ENCODE measurements around the gene OGG1. TPM values are rescaled to one million over a fixed set of nuclear protein-coding genes. Genes with fewer than 3 reads are reported as not detected.

The OGG1 gene
- total and polyA plus RNA-seq, 4 donors = 15.7 to 32.6 (median 25.9) TPM

- intact Hi-C loops (cut with DNase I) = no loop called here
- Histone ChIP-seq H3K27me3 (ENCODE audit: control insufficient read depth in 1 of 2, insufficient read depth in 2 of 2, low read length in 1 of 2) (no peaks in the 10 kb centered on the region), H3K9me3 (ENCODE audit: control insufficient read depth, low read length) (no peaks in the 10 kb centered on the region), H3K4me1 (ENCODE audit: control insufficient read depth in 1 of 2, insufficient read depth in 2 of 2, low read length in 2 of 2) (no peaks in the 10 kb centered on the region), H3K27ac (ENCODE audit: low read depth in 1 of 2, low read length in 2 of 2) (no peak overlapping the region), H3K36me3 (ENCODE audit: control insufficient read depth in 1 of 2, insufficient read depth in 2 of 2, low read length in 1 of 2) (peaks cover 0 to 6% of the 10 kb centered on the region in 2 donors), H3K4me3 (ENCODE audit: low read length in 2 of 2) (no peak overlapping the region)
- no peak for ATAC-seq (ENCODE audit: low FRiP score)
- 74 to 79% methylated on average over 3 of the region's 3 CpGs for WGBS, 2 donors
- DNase-seq = no peak
These were observed 32.3 kb downstream of the OGG1 start for GRCh38 chr3:9781978-9782603.

- Histone ChIP-seq H3K27me3 (ENCODE audit: control insufficient read depth in 1 of 2, insufficient read depth in 2 of 2, low read length in 1 of 2) (no peaks in the 10 kb centered on the region), H3K4me1 (ENCODE audit: control insufficient read depth in 1 of 2, insufficient read depth in 2 of 2, low read length in 2 of 2) (no peaks in the 10 kb centered on the region), H3K27ac (ENCODE audit: low read depth in 1 of 2, low read length in 2 of 2) (no peak overlapping the region), H3K4me3 (ENCODE audit: low read length in 2 of 2) (no peak overlapping the region), H3K36me3 (ENCODE audit: control insufficient read depth in 1 of 2, insufficient read depth in 2 of 2, low read length in 1 of 2) (peaks cover 0 to 6% of the 10 kb centered on the region in 2 donors), H3K9me3 (ENCODE audit: control insufficient read depth, low read length) (no peaks in the 10 kb centered on the region)
- ATAC-seq (ENCODE audit: low FRiP score) (no peak), DNase-seq (no peak)
- intact Hi-C loops (cut with DNase I) = no loop called here
- WGBS, 2 donors = 28 to 39% methylated on average over 3 of the region's 3 CpGs
These were observed 33.0 kb downstream of the OGG1 start for GRCh38 chr3:9782770-9783169.

- Histone ChIP-seq H3K27ac (ENCODE audit: low read depth in 1 of 2, low read length in 2 of 2) (no peak overlapping the region), H3K36me3 (ENCODE audit: control insufficient read depth in 1 of 2, insufficient read depth in 2 of 2, low read length in 1 of 2) (peaks cover 0 to 6% of the 10 kb centered on the region in 2 donors), H3K9me3 (ENCODE audit: control insufficient read depth, low read length) (no peaks in the 10 kb centered on the region), H3K27me3 (ENCODE audit: control insufficient read depth in 1 of 2, insufficient read depth in 2 of 2, low read length in 1 of 2) (no peaks in the 10 kb centered on the region), H3K4me3 (ENCODE audit: low read length in 2 of 2) (no peak overlapping the region), H3K4me1 (ENCODE audit: control insufficient read depth in 1 of 2, insufficient read depth in 2 of 2, low read length in 2 of 2) (no peaks in the 10 kb centered on the region)
- ATAC-seq (ENCODE audit: low FRiP score) (no peak), DNase-seq (peak in 1 of 2 donors; percentile 57)
- WGBS, 2 donors = 91% methylated on average over 14 of the region's 14 CpGs
- intact Hi-C loops (cut with DNase I) = no loop called here
These were observed 34.2 kb downstream of the OGG1 start for GRCh38 chr3:9783954-9784353.

GRCh38 chr3:9784965-9785364 lies 35.2 kb downstream of the OGG1 start:
- WGBS, 2 donors = 84 to 91% methylated on average over 4 of the region's 4 CpGs

GRCh38 chr3:9785602-9786001 lies 35.9 kb downstream of the OGG1 start:
- no peaks in the 10 kb centered on the region for H3K4me1 ChIP-seq (ENCODE audit: control insufficient read depth in 1 of 2, insufficient read depth in 2 of 2, low read length in 2 of 2)
- H3K36me3 ChIP-seq (ENCODE audit: control insufficient read depth in 1 of 2, insufficient read depth in 2 of 2, low read length in 1 of 2) = peaks cover 0 to 6% of the 10 kb centered on the region in 2 donors
- no peaks in the 10 kb centered on the region for H3K27me3 ChIP-seq (ENCODE audit: control insufficient read depth in 1 of 2, insufficient read depth in 2 of 2, low read length in 1 of 2)
- no peaks in the 10 kb centered on the region for H3K9me3 ChIP-seq (ENCODE audit: control insufficient read depth, low read length)
- intact Hi-C loops (cut with DNase I) = no loop called here
- H3K4me3 ChIP-seq (ENCODE audit: low read length in 2 of 2) = no peak overlapping the region
- ATAC-seq (ENCODE audit: low FRiP score) (peak; percentile 37), DNase-seq (peak in 1 of 2 donors; percentile 27)
- no peak overlapping the region for H3K27ac ChIP-seq (ENCODE audit: low read depth in 1 of 2, low read length in 2 of 2)
- WGBS, 2 donors = 48 to 51% methylated on average over 7 of the region's 7 CpGs

More at GRCh38 chr3:9784965-9785364, 35.2 kb downstream of the OGG1 start:
- H3K4me3 ChIP-seq (ENCODE audit: low read length in 2 of 2) = no peak overlapping the region
- H3K27me3 ChIP-seq (ENCODE audit: control insufficient read depth in 1 of 2, insufficient read depth in 2 of 2, low read length in 1 of 2) = no peaks in the 10 kb centered on the region
- no peaks in the 10 kb centered on the region for H3K4me1 ChIP-seq (ENCODE audit: control insufficient read depth in 1 of 2, insufficient read depth in 2 of 2, low read length in 2 of 2)
- intact Hi-C loops (cut with DNase I) = no loop called here
- H3K9me3 ChIP-seq (ENCODE audit: control insufficient read depth, low read length) = no peaks in the 10 kb centered on the region
- peaks cover 0 to 10% of the 10 kb centered on the region in 2 donors for H3K36me3 ChIP-seq (ENCODE audit: control insufficient read depth in 1 of 2, insufficient read depth in 2 of 2, low read length in 1 of 2)
- ATAC-seq (ENCODE audit: low FRiP score) (no peak), DNase-seq (peak in 1 of 2 donors; percentile 67)
- H3K27ac ChIP-seq (ENCODE audit: low read depth in 1 of 2, low read length in 2 of 2) = no peak overlapping the region

- Histone ChIP-seq H3K4me1 (ENCODE audit: control insufficient read depth in 1 of 2, insufficient read depth in 2 of 2, low read length in 2 of 2) (no peaks in the 10 kb centered on the region), H3K4me3 (ENCODE audit: low read length in 2 of 2) (no peak overlapping the region), H3K27me3 (ENCODE audit: control insufficient read depth in 1 of 2, insufficient read depth in 2 of 2, low read length in 1 of 2) (no peaks in the 10 kb centered on the region), H3K36me3 (ENCODE audit: control insufficient read depth in 1 of 2, insufficient read depth in 2 of 2, low read length in 1 of 2) (peaks cover 0 to 6% of the 10 kb centered on the region in 2 donors), H3K9me3 (ENCODE audit: control insufficient read depth, low read length) (no peaks in the 10 kb centered on the region), H3K27ac (ENCODE audit: low read depth in 1 of 2, low read length in 2 of 2) (no peak overlapping the region)
- intact Hi-C loops (cut with DNase I) = no loop called here
- ATAC-seq (ENCODE audit: low FRiP score) (no peak), DNase-seq (peak in 1 of 2 donors; percentile 41)
- 88 to 90% methylated on average over 7 of the region's 7 CpGs for WGBS, 2 donors
These were observed 36.5 kb downstream of the OGG1 start for GRCh38 chr3:9786209-9786739.

GRCh38 chr3:9786825-9787669 lies 37.3 kb downstream of the OGG1 start:
- WGBS, 2 donors = 85 to 86% methylated on average over 13 of the region's 13 CpGs
- intact Hi-C loops (cut with DNase I) = no loop called here
- no peak for ATAC-seq (ENCODE audit: low FRiP score)

GRCh38 chr3:9787714-9788113 lies 38.0 kb downstream of the OGG1 start:
- 79% methylated on average over 6 of the region's 6 CpGs for WGBS, 2 donors
- no peak overlapping the region for H3K4me3 ChIP-seq (ENCODE audit: low read length in 2 of 2)
- no peak overlapping the region for H3K27ac ChIP-seq (ENCODE audit: low read depth in 1 of 2, low read length in 2 of 2)
- H3K27me3 ChIP-seq (ENCODE audit: control insufficient read depth in 1 of 2, insufficient read depth in 2 of 2, low read length in 1 of 2) = no peaks in the 10 kb centered on the region
- DNase-seq (peak in 1 of 2 donors; percentile 34), ATAC-seq (ENCODE audit: low FRiP score) (no peak)
- intact Hi-C loops (cut with DNase I) = no loop called here
- H3K4me1 ChIP-seq (ENCODE audit: control insufficient read depth in 1 of 2, insufficient read depth in 2 of 2, low read length in 2 of 2) = no peaks in the 10 kb centered on the region
- no peaks in the 10 kb centered on the region for H3K9me3 ChIP-seq (ENCODE audit: control insufficient read depth, low read length)
- peaks cover 0 to 6% of the 10 kb centered on the region in 2 donors for H3K36me3 ChIP-seq (ENCODE audit: control insufficient read depth in 1 of 2, insufficient read depth in 2 of 2, low read length in 1 of 2)

More at GRCh38 chr3:9786825-9787669, 37.3 kb downstream of the OGG1 start:
- DNase-seq = peak in 1 of 2 donors; percentile 54
- Histone ChIP-seq H3K27me3 (ENCODE audit: control insufficient read depth in 1 of 2, insufficient read depth in 2 of 2, low read length in 1 of 2) (no peaks in the 10 kb centered on the region), H3K4me3 (ENCODE audit: low read length in 2 of 2) (no peak overlapping the region), H3K36me3 (ENCODE audit: control insufficient read depth in 1 of 2, insufficient read depth in 2 of 2, low read length in 1 of 2) (peaks cover 0 to 6% of the 10 kb centered on the region in 2 donors), H3K9me3 (ENCODE audit: control insufficient read depth, low read length) (no peaks in the 10 kb centered on the region), H3K4me1 (ENCODE audit: control insufficient read depth in 1 of 2, insufficient read depth in 2 of 2, low read length in 2 of 2) (no peaks in the 10 kb centered on the region), H3K27ac (ENCODE audit: low read depth in 1 of 2, low read length in 2 of 2) (no peak overlapping the region)

All from aorta (tissue), 5 donors.